HEK293T (cell line): ENCODE results near the gene TIAM1.

Source experiments
- BHLHE40 ChIP-seq: fragments of 450-650 bp; IDR thresholded peaks from 2 replicates; pipeline ENCODE4 v1.6.1; 2016; ENCODE audit warnings: mild to moderate bottlenecking, moderate library complexity, borderline replicate concordance
- CTBP1 ChIP-seq: fragments of 450-650 bp; IDR thresholded peaks from 2 replicates; pipeline ENCODE4 v1.6.1; 2016; ENCODE audit warnings: borderline replicate concordance
- ELF4 ChIP-seq: fragments of 450-650 bp; IDR thresholded peaks from 2 replicates; pipeline ENCODE4 v1.6.1; 2017; ENCODE audit warnings: antibody characterized with exemption
- FOXK2 ChIP-seq: fragments of 450-650 bp; IDR thresholded peaks from 2 replicates; pipeline ENCODE4 v1.6.1; 2016; ENCODE audit warnings: mild to moderate bottlenecking
- FOXM1 ChIP-seq: fragments of 450-650 bp; IDR thresholded peaks from 2 replicates; pipeline ENCODE4 v1.6.1; 2017; ENCODE audit warnings: mild to moderate bottlenecking, borderline replicate concordance
- HDGF ChIP-seq: fragments of 450-650 bp; IDR thresholded peaks from 2 replicates; pipeline ENCODE4 v1.6.1; 2017; ENCODE audit warnings: antibody characterized with exemption, borderline replicate concordance
- L3MBTL2 ChIP-seq: fragments of 450-650 bp; conservative IDR thresholded peaks from 2 replicates; pipeline ENCODE4 v1.6.1; 2016; ENCODE audit warnings: mild to moderate bottlenecking
- LEF1 ChIP-seq: fragments of 450-650 bp; IDR thresholded peaks from 2 replicates; pipeline ENCODE4 v1.6.1; 2017; ENCODE audit warnings: mild to moderate bottlenecking, borderline replicate concordance
- SP1 ChIP-seq: fragments of 450-650 bp; IDR thresholded peaks from 2 replicates; pipeline ENCODE4 v1.6.1; 2017
- TARDBP ChIP-seq: fragments of 450-650 bp; IDR thresholded peaks from 2 replicates; pipeline ENCODE4 v1.6.1; 2016
- ZNF384 ChIP-seq: fragments of 450-650 bp; IDR thresholded peaks from 2 replicates; pipeline ENCODE4 v1.6.1; 2016

- TF ChIP-seq TARDBP (no peak), CTBP1 (no peak), BHLHE40 (no peak), ELF4 (no peak), FOXM1 (no peak), FOXK2 (no peak), SP1 (no peak), ZNF384 (no peak), L3MBTL2 (no peak), HDGF (no peak), LEF1 (no peak)
Measured at GRCh38 chr21:31318971-31319370, 25.1 kb downstream of the TIAM1 start.
